Uterus (tissue), 2 donors: ENCODE measurements around the gene PES1.

ENCODE experiments used
- CTCF ChIP-seq, 4 experiments: fragments of 200-600 bp in 2 of 4; fragments of 450-650 bp in 2 of 4; sonication (generic) in 2 of 4; IDR thresholded peaks; one replicate each; pipeline ENCODE4 v1.5.1; 2016 to 2019; ENCODE audit warnings: antibody characterized with exemption in 4 of 4, mild to moderate bottlenecking in 2 of 4, moderate library complexity in 1 of 4
- POLR2A ChIP-seq, 2 donors: fragments of 450-650 bp; IDR thresholded peaks; one replicate each; pipeline ENCODE4 v1.6.1; 2016; ENCODE audit warnings: antibody characterized with exemption in 2 of 2, mild to moderate bottlenecking in 1 of 2, moderate library complexity in 1 of 2

GRCh38 chr22:30614879-30615278 lies 23.2 kb upstream of the PES1 start:
- TF ChIP-seq CTCF (IDR thresholded peaks at IDR 0.05): no peak
- TF ChIP-seq POLR2A (IDR thresholded peaks at IDR 0.05): no peak
